GM12801 (cell line): ENCODE data around the gene ATP11B.

Experiments used
- CTCF ChIP-seq: IDR thresholded peaks from one replicate; pipeline ENCODE4 v1.5.1; 2011; ENCODE audit warnings: control low read depth; ENCODE audit not compliant: insufficient read length; ENCODE audit errors: extremely low read depth

The ATP11B gene

GRCh38 chr3:182786564-182787196 lies 6.6 kb upstream of the ATP11B start:
- no peak for TF ChIP-seq CTCF

- no peak for TF ChIP-seq CTCF
Observed at GRCh38 chr3:182787302-182788036, 5.8 kb upstream of the ATP11B start.

- no peak for TF ChIP-seq CTCF
Observed at GRCh38 chr3:182789371-182789770, 3.9 kb upstream of the ATP11B start.

- TF ChIP-seq CTCF, result no peak
Observed at GRCh38 chr3:182790612-182791011, 2.7 kb upstream of the ATP11B start.

GRCh38 chr3:182793663-182794454 lies 555 bp downstream of the ATP11B start:
- TF ChIP-seq CTCF, result no peak

- no peak for TF ChIP-seq CTCF
Observed at GRCh38 chr3:182794455-182795388, 1.4 kb downstream of the ATP11B start.
